Hepatic stellate cell (primary cell): Measurements from ENCODE around the gene UBE3B.
A peak's percentile ranks its signal among the peaks of the same experiment; 100 is the strongest.

Source experiments
- DNase-seq: peaks from one replicate; pipeline ENCODE4 v3.0.0; 2011; ENCODE audit warnings: low spot score

Gene UBE3B

GRCh38 chr12:109573914-109574244 is 96.4 kb downstream of the UBE3B start:
- DNase-seq, result no peak

- no peak for DNase-seq
These were observed 98.2 kb downstream of the UBE3B start for GRCh38 chr12:109575683-109576082.

- no peak for DNase-seq
These were observed 99.9 kb downstream of the UBE3B start for GRCh38 chr12:109577311-109577710.

GRCh38 chr12:109578330-109578927 is 101.0 kb downstream of the UBE3B start:
- no peak for DNase-seq

GRCh38 chr12:109579639-109580038 is 102.2 kb downstream of the UBE3B start:
- no peak for DNase-seq

GRCh38 chr12:109580272-109580671 is 102.8 kb downstream of the UBE3B start:
- no peak for DNase-seq

GRCh38 chr12:109580684-109581333 is 103.4 kb downstream of the UBE3B start:
- no peak for DNase-seq

- no peak for DNase-seq
These were observed 103.9 kb downstream of the UBE3B start for GRCh38 chr12:109581334-109581691.

- DNase-seq, result peak; percentile 58
These were observed 104.4 kb downstream of the UBE3B start for GRCh38 chr12:109581856-109582255.

- DNase-seq, result no peak
These were observed 105.2 kb downstream of the UBE3B start for GRCh38 chr12:109582636-109583035.

GRCh38 chr12:109583733-109584132 is 106.3 kb downstream of the UBE3B start:
- DNase-seq, result no peak
